Measurements from ENCODE around the gene NR1H4. TPM values are rescaled to one million over a fixed set of nuclear protein-coding genes. Genes with fewer than 3 reads are reported as not detected.

The NR1H4 gene
- total RNA-seq, 3 donors from 2014 or later (not counting 1 experiment from before 2014, with no cell fraction given), result not detected

DNA sequence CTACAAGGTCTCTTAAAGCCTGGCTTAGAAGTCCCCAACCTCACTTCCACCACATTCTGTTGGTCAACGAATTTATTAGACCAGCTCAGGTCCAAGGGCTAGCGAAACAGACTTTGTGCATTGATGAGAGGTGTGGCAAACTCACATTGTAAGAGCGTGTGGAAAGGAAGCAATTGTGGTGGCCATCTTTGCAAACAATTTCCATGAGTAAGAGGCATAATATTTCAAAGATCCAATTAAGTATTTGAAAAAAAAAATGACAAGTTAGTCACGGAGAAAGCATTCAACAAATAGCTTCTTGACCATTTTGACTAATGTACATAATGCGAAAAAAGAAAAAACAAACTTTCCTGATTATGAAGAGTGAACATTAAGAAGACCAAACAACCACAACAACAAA lies 7.4 kb downstream of the NR1H4 start:
- Mint-ChIP-seq H3K36me3 (no peaks in the 10 kb centered on the region), H3K4me1 (no peaks in the 10 kb centered on the region), H3K27ac (no peak overlapping the region), H3K27me3 (ENCODE audit: low read depth in 2 of 2) (peaks cover 4 to 8% of the 10 kb centered on the region in 2 donors), H3K4me3 (no peak overlapping the region), H3K9me3 (peaks cover 0 to 2% of the 10 kb centered on the region in 2 donors)
- WGBS (ENCODE audit: insufficient coverage), result 85% methylated on average over 2 of the region's 5 CpGs
- intact Hi-C loops (cut with micrococcal nuclease), result no loop called here
- no peaks in the 10 kb centered on the region for H3K9me3 ChIP-seq (ENCODE audit: control insufficient read depth, insufficient read depth, low read length)
- no peaks in the 10 kb centered on the region for H3K4me1 ChIP-seq (ENCODE audit: control insufficient read depth, insufficient read depth, low read length)
- no peak overlapping the region for H3K4me3 ChIP-seq (ENCODE audit: low read length)
- no peaks in the 10 kb centered on the region for H3K27me3 ChIP-seq (ENCODE audit: control insufficient read depth, insufficient read depth, low read length)
- H3K27ac ChIP-seq (ENCODE audit: low read length), result no peak overlapping the region
- ATAC-seq (no peak), DNase-seq (no peak)
- TF ChIP-seq, protein P1, sequence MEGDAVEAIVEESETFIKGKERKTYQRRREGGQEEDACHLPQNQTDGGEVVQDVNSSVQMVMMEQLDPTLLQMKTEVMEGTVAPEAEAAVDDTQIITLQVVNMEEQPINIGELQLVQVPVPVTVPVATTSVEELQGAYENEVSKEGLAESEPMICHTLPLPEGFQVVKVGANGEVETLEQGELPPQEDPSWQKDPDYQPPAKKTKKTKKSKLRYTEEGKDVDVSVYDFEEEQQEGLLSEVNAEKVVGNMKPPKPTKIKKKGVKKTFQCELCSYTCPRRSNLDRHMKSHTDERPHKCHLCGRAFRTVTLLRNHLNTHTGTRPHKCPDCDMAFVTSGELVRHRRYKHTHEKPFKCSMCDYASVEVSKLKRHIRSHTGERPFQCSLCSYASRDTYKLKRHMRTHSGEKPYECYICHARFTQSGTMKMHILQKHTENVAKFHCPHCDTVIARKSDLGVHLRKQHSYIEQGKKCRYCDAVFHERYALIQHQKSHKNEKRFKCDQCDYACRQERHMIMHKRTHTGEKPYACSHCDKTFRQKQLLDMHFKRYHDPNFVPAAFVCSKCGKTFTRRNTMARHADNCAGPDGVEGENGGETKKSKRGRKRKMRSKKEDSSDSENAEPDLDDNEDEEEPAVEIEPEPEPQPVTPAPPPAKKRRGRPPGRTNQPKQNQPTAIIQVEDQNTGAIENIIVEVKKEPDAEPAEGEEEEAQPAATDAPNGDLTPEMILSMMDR (IDR thresholded peaks at IDR 0.05), result no peak
- no peaks in the 10 kb centered on the region for H3K36me3 ChIP-seq (ENCODE audit: control insufficient read depth, insufficient read depth, low read length)

DNA sequence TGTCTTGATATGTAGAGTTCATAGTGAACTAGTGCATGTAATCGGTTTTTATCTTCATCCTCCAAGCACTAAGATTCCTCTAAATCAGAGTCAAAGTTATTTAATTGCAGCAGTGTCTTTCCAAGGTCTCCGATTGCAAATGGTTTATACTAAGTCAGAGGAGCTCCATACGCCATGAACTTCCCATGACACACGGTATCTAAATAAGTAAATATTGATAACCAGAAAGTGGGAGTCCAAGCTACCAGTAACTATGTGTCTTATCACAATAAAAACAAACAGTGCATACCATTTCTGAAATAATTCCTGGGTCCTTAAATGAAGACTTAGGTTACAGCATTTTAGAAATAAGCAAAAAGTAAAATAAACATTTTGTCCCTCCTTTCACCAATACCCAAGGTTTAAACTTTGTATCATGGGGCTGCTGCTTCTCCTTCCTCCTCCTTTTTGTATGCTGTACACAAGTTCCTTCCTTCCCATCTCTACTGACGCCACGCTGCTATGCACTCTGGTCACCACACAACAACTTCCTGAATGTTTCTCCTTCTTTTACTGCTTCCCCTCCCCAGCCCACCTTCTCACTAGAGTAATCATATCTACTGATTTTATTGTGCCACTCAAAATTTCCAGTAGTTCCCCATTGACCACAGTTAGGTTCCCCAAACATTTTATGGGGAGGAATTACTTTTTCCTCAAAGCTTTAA lies 10.7 kb downstream of the NR1H4 start:
- H3K4me1 Mint-ChIP-seq, result no peaks in the 10 kb centered on the region
- no peaks in the 10 kb centered on the region for H3K4me1 ChIP-seq (ENCODE audit: control insufficient read depth, insufficient read depth, low read length)
- TF ChIP-seq, protein P1 (IDR thresholded peaks at IDR 0.05), result no peak
- DNase-seq, result no peak
- no peaks in the 10 kb centered on the region for H3K36me3 Mint-ChIP-seq
- H3K4me3 ChIP-seq (ENCODE audit: low read length), result no peak overlapping the region
- peaks cover 0 to 2% of the 10 kb centered on the region in 2 donors for H3K9me3 Mint-ChIP-seq
- H3K36me3 ChIP-seq (ENCODE audit: control insufficient read depth, insufficient read depth, low read length), result no peaks in the 10 kb centered on the region
- ATAC-seq, result no peak
- no peak overlapping the region for H3K27ac ChIP-seq (ENCODE audit: low read length)
- no peaks in the 10 kb centered on the region for H3K9me3 ChIP-seq (ENCODE audit: control insufficient read depth, insufficient read depth, low read length)
- peaks cover 4 to 8% of the 10 kb centered on the region in 2 donors for H3K27me3 Mint-ChIP-seq (ENCODE audit: low read depth in 2 of 2)
- no peaks in the 10 kb centered on the region for H3K27me3 ChIP-seq (ENCODE audit: control insufficient read depth, insufficient read depth, low read length)
- no peak overlapping the region for H3K4me3 Mint-ChIP-seq
- 33% methylated on average over 3 of the region's 6 CpGs for WGBS (ENCODE audit: insufficient coverage)
- H3K27ac Mint-ChIP-seq, result no peak overlapping the region
- intact Hi-C loops (cut with micrococcal nuclease), result no loop called here

DNA sequence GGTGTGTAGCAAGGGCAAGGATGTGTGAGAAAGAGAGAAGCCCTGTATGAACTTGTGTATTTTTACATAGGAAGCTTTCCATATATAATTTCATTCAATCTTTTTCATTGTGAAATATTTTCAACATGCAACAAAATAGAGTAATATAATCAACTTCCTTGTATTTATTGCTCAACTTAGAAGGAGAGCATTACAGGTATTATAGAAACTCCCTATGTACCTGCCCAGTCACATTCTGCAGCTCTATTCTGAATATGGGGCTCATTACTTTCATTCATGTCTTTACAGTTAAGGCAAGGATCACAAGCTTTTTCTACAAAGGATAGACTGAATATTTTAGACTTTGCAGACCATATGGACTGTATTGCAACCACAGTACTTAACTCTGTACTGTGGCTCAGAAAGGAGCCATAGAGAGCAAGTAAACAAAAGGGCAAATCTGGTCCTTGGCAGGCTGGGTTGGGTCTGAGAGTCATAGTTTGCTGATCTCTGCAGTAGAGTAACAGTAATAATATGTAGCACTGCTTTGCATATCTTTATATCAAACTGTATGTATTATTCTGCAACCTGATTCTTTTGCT lies 11.3 kb downstream of the NR1H4 start:
- H3K9me3 Mint-ChIP-seq, result peaks cover 0 to 2% of the 10 kb centered on the region in 2 donors
- peaks cover 0 to 8% of the 10 kb centered on the region in 2 donors for H3K27me3 Mint-ChIP-seq (ENCODE audit: low read depth in 2 of 2)
- TF ChIP-seq, protein P1 (IDR thresholded peaks at IDR 0.05), result no peak
- Histone ChIP-seq H3K4me1 (ENCODE audit: control insufficient read depth, insufficient read depth, low read length) (no peaks in the 10 kb centered on the region), H3K4me3 (ENCODE audit: low read length) (no peak overlapping the region), H3K9me3 (ENCODE audit: control insufficient read depth, insufficient read depth, low read length) (no peaks in the 10 kb centered on the region), H3K27me3 (ENCODE audit: control insufficient read depth, insufficient read depth, low read length) (no peaks in the 10 kb centered on the region), H3K36me3 (ENCODE audit: control insufficient read depth, insufficient read depth, low read length) (no peaks in the 10 kb centered on the region), H3K27ac (ENCODE audit: low read length) (no peak overlapping the region)
- H3K4me3 Mint-ChIP-seq, result no peak overlapping the region
- DNase-seq, result no peak
- no peaks in the 10 kb centered on the region for H3K4me1 Mint-ChIP-seq
- no peaks in the 10 kb centered on the region for H3K36me3 Mint-ChIP-seq
- no peak overlapping the region for H3K27ac Mint-ChIP-seq
- intact Hi-C loops (cut with micrococcal nuclease), result no loop called here
- no peak for ATAC-seq
